GM21723 (cell line): ENCODE data around the gene PNPLA7.
"Not testable (repeated sequence)": the region's sequence is repeated elsewhere in the genome, so short reads cannot be mapped to it uniquely, and the experiment has no call there.

Experiments
- ATAC-seq: cut with Tn5 transposase; IDR thresholded peaks from one replicate; pipeline ENCODE4 v1.9.1; 2021; ENCODE audit warnings: mild to moderate bottlenecking, moderate library complexity; ENCODE audit not compliant: unreplicated experiment

The PNPLA7 gene

DNA sequence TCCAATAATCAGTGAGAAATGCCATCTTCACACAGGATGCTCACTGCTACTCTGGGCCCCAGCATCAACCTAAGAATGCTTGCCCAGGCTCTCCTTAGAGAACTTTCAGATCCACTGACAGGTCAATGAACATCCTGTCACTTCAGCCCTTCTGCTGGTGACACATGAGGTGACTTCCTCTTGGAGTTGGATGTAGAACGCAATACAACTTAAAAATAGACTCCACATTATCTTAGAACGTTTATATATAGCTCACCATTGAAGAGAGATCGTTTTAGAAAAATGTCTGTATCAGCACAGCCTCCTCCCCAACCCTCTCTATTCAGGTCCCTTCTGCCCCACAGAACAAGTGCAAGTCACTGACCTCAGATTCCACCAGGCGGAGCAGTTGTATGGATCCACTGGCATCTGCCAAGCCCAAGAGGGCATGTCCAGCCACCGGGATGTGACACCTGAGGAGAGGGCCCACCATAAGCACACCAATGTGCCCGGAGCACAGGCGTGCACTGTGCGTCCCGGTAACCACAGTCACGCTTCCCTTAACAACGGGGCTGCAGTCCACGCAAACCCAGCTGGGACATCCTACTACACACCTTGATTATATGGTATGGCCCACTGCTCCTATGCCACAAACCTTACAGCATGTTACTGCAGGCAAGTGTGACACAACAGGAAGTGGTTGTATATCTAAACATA lies 25.7 kb upstream of the PNPLA7 start:
- no peak for ATAC-seq

DNA sequence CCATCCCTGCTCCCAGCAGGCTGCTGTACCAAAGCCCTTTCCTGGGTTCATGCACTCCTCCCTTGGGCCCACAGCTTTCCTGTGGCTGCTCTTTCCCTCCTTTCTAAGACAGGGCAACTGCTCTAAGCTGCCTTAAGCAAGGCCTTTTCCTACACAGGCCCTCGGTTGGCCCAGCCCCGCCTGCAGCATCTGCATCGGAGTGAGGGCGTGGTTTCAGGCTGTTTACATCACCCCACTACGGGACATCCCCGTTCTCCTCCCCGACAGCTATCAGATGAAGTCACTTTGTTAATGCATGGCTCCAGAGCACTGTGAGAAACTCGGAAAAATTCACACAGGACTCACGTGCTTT lies 25.1 kb upstream of the PNPLA7 start:
- ATAC-seq = no peak

DNA sequence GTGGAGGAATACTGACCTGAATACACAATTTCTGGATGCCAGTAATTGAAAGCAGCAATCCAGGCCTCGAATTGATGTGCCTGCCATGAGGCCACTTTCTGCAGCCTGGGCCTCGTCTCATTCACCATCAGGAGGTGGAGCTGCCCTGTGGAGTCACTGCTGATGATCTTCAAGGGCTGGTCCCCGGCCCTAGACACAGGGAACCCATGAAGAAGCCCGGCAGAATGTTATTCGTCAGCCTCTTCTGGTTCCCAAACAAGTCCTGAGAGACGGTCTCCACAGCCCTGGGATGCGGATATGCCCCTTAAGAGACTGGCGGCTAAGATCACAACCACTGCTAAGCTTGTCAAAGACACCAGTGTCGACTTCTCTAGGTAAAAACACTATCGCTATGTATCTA lies 24.0 kb upstream of the PNPLA7 start:
- ATAC-seq = no peak

DNA sequence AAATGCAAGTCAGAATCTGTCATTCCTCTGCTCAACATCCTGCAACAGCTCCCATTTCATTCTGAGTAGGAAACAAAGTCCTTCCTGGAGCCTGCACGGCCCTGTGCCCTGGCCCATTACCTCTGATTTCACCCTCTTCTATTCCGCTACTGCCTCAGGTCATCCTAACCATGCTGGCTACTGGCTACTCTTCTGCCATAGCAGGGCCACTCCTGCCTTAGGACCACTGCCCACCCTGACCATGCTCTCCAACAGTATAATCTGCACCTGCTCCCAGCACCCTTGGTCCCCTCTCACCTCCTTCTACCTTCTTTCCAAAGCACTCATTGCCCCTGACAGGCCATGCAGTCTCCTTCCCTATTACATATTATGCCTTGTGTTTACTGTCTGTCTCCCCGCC lies 20.4 kb upstream of the PNPLA7 start:
- ATAC-seq = no peak

DNA sequence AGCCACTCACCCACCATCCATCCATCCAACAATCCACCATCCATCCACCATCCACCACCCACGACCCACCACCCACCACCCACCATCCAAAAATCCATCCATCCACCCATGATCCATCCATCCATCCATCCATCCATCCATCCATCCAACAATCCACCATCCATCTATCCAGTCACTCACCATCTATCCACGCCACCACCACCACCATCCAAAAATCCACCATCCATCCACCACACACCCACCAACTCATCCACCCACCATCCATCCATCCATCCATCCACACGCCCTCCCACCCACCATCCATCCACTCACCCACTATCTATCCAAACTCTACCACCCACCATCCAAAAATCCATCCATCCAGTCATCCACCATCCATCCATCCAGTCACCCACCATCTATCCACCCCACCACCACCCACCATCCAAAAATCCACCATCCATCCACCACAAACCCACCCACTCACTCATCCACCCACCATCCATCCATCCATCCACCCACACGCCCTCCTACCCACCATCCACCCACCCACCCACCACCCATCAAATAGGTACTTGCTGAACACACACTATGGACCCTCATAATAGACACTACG lies 19.5 kb upstream of the PNPLA7 start:
- ATAC-seq = no peak

DNA sequence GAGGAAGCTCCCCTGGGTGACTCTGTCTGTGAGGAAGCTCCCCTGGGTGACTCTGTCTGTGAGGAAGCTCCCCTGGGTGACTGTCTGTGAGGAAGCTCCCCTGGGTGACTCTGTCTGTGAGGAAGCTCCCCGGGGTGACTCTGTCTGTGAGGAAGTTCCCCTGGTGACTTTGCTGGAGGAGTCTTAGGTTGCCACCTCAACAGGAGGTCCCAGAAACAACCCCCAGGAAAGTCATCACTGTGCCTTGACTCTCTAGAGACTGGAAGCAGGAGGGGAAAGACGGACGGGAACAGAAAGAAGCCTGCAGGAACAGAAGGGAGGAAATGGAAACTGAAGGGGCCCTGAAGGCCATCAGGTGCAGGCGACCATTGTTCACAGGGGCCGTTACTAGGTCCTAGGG lies 18.2 kb upstream of the PNPLA7 start:
- ATAC-seq = not testable (repeated sequence)

DNA sequence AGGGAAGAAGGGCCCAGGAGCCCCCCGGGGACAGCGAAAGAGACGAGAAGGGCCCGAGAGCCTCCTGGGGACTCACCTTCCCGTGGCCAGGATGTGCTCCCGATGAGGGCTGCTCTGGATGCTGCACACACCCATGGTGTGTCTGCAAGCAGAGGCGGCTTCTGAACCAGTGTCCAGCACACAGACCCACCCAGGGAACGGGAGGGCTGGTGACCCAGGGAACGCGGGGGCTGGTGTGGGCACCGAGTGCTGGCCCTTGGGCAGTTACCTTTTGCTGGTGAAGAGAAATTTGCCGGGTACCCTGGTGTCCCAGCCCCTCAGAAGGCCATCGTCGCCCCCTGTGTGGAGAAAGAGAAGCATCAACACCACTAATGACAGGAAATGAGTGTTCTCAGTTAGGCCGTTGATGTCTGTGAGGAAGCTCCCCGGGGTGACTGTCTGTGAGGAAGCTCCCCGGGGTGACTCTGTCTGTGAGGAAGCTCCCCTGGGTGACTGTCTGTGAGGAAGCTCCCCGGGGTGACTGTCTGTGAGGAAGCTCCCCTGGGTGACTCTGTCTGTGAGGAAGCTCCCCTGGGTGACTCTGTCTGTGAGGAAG lies 14.7 kb upstream of the PNPLA7 start:
- ATAC-seq = no peak

DNA sequence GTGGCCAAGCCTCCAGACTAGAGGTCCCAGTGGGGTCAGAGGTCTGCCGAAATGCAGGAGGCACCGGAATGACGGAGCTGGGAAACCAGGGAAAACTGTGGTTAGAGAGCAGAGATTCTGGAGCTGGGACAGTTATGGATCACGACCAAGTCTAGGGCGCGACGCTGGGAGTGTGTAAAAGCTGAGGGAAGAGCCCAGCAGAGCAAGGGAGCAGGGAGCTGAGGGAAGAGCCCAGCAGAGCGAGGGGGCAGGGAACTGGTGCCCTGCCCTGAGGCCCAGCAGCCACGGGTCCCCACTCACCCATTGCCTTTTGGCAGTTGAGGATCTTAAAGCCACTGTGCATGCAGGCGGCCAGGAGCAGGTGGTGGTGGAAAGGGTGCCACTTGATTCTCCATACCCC lies 13.9 kb upstream of the PNPLA7 start:
- no peak for ATAC-seq

DNA sequence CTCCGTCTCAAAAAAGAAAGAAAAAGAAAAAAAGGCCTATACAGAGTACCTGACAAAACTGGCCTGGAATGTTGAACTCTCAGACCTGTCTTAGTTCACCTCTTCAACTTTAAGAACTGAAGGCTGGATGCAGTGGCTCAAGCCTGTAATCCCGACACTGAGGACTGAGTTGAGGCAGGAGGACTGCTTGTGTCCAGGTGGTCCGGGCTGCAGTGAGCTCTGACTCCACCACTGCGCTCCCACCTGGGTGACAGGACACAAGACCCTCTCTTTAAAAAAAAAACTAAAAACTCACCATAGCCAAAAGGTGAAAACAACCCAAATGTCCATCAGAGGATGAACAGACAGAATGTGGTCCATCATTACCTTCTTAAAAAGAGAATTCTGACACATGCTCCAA lies 7.9 kb upstream of the PNPLA7 start:
- ATAC-seq = no peak

DNA sequence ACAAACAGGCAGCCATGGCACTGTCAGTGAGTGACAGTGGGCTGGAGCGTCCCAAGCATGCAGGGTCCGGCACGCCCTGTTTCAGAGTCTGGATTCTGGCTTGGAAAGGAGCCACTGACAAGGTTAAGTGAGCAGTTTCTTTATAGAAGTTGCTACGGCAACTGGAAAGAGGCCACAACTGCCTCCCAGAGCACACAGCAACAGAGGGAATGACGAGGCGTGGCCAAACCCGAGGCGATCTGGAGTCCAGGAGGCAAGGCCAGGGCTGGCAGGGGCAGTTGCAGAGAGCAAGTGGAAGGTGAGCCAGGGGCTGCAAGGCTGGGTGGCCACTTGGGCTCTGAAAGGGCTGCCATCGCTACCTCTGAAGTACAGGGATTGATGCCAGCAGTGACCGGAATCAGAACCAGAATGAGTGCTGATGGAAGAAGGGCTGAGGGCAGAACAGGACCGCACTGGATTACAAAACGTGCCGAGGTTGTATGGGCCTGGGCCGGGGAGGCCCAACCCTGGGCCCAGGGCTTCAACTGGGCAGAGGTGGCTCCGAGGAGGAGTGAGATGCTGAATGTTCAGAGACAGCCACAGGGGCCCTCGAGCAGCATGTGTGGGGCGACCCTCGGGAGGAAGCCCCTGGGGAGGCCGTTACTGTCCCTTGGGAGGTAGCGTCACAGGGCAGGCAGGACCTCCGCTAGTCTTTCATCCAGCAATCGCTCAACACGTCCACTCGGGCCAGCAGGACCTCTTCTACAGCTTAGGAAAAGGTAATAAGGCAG lies 6.1 kb upstream of the PNPLA7 start:
- no peak for ATAC-seq

DNA sequence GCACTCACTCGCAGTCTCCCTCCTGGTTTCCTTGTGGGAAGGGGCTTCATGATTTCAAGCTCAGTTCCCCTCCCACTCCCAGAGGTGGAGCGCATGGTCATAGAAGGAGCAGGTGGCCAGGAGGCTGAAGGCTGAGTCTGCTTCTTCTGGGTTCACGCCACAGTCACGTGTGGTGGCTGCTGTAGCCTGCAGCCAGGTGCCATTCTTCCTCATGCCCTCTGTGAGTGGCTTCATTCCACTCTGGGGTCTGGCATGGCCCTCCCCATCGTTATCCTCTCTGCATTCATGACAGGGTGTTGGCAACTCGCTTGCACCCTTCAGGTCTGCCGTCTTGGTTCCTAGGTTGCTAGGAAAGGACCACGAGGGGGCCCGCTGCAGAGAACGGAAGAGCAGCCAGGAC lies 5.0 kb upstream of the PNPLA7 start:
- ATAC-seq = no peak

DNA sequence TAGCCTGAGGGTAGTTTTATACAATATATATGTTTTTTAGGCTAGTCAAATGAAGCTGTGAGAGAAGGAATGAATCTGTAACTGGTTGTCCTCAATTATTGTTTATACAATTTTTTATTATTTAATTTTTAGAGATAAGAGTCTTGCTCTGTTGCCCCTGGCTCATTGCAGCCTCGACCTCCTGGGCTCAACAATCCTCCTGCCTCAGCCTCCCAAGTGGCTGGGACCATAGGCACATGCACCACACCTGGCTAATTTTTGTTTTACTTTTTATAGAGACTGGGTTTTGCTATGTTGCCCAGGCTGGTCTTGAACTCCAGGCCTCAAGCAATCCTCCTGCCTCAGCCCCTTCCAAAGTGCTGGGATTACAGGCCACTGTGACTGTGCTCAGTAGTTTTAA lies 4.1 kb upstream of the PNPLA7 start:
- ATAC-seq = no peak

DNA sequence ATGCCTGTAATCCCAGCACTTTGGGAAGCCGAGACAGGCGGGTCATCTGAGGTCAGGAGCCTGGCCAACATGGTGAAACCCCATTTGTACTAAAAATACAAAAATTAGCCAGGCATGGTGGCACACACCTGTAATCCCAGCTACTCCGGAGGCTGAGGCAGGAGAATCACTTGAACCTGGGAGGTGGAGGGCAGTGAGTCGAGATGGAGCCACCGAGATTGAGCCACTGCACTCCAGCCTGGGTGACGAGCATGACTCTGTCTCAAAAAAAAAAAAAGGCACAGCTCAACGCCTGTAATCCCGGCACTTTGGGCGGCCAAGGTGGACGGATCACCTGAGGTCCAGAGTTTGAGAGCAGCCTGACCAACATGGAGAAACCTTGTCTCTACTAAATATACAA lies 3.5 kb upstream of the PNPLA7 start:
- not testable (repeated sequence) for ATAC-seq

DNA sequence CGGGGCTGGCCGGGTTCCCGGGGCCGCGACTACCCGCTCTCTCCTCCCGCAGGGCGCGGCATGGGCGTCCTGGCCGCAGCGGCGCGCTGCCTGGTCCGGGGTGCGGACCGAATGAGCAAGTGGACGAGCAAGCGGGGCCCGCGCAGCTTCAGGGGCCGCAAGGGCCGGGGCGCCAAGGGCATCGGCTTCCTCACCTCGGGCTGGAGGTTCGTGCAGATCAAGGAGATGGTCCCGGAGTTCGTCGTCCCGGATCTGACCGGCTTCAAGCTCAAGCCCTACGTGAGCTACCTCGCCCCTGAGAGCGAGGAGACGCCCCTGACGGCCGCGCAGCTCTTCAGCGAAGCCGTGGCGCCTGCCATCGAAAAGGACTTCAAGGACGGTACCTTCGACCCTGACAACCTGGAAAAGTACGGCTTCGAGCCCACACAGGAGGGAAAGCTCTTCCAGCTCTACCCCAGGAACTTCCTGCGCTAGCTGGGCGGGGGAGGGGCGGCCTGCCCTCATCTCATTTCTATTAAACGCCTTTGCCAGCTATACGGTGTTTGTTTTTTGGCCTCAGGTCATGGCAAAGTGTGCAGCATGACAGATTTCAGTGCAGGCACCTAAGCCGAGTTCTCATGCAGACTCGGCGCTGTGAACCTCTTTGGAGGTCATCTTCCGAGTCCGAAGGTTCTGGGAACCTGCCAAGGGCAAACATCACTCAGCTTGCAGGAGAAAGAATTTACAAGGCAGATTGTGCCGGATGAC lies 2.0 kb upstream of the PNPLA7 start:
- ATAC-seq = peak; percentile 23

DNA sequence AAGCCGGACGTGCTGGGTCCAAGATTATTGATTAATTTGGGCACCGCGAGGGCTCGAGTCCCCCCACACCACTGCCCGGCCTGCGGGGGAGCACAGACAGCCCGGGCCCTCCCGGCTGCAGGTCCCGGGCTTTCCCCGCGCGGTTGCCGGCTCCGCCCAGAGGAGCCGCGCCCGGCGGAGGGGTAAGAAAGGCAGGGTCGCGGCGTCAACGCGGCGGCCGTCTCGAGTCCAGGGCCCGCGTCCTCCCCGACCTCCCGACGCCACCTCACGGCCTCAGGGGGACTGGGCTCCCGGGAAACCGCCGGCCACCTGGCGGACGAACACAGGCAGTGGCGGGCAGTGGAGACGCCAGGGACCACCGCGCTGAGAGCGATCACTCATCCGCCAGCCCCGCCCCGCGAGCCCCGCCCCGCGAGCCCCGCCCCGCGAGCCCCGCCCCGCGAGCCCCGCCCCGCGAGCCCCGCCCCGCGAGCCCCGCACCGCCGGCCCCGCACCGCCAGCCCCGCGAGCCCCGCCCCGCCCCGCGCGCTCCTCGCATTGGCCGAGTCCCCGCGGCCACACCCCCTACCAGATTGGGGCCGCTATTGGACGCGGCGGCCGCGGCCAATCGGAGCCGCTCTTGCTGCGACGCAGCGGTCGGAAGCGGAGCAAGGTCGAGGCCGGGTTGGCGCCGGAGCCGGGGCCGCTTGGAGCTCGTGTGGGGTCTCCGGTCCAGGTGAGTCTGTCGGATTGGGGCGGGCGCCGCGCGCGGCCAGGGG lies 1.2 kb upstream of the PNPLA7 start, which contains the start of gene MRPL41:
Gene MRPL41, plus strand, starts transcription at position 616 of the 758 bp plus-strand sequence. CDS start 203 bp downstream, outside the sequence.
- ATAC-seq = peak; percentile 75

DNA sequence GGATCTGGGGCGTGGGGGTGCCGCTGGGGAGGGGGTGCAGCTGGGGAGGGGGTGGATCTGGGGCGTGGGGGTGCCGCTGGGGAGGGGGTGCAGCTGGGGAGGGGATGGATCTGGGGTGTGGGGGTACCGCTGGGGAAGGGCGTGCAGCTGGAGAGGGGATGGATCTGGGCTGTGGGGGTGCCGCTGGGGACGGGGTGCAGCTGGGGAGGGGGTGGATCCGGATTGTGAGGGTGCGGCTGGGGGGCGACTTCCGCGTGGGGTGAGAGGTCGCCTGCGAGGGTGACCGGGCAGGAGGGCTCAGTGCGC lies 709 bp upstream of the PNPLA7 start:
- not testable (repeated sequence) for ATAC-seq

DNA sequence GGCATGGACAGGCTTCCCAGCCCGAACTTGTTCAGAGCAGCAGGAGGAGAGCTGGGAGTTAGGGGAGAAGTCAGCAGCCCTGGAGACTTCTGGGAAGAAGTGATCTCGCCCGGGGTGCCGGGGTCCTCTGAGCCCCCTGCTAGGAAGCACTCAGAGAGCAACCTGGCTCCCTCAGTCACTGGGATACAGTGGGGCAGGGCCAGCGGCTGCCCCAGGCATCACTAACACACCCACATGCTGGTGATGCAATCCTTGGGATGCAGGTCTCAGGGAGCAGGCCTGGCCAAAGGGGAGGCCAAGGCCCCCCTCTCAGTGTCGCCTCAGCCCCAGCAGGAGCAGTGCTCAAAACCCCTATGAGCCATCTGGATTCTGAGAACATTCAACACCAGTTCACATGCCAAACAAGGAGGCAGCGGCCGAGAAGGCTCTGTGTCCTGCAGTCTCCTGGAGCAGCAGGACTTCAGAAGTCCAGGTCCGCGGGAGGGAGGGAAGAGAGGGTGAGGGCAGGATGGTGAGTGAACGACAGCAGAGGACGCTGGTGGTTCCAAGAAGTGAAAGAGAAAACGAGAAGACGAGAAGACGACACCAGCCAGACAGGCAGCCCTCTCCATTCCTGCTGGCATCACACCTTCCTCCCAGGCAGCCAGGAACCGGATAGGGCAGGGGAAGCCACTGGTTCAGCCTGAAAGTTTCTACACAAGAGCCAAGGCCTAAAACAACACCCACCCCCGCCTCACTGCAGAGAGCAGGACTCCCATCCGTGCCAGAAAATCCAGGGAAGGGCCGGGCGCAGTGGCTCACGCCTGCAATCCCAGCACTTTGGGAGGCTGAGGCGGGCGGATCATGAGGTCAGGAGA lies 2.3 kb downstream of the PNPLA7 start:
- no peak for ATAC-seq

DNA sequence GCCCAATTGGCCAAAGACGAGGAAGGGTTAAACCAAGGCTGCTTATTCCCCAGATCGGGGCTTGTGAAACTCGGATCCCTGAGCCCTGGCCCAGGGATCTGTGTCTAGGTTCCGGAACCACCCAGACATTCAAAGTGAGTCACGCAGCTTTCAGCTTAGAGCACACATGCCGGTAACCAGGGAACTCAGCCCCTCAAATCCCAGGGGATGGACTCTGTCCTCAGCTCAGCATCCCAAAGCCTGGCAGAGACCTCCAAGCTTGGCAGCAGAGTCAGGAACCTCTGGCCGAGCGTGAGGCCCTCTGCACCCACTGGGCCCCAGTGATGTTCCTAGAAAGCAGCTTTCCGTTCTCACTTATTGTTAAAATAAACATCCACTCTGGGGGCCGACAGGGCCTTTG lies 5.1 kb downstream of the PNPLA7 start:
- no peak for ATAC-seq

DNA sequence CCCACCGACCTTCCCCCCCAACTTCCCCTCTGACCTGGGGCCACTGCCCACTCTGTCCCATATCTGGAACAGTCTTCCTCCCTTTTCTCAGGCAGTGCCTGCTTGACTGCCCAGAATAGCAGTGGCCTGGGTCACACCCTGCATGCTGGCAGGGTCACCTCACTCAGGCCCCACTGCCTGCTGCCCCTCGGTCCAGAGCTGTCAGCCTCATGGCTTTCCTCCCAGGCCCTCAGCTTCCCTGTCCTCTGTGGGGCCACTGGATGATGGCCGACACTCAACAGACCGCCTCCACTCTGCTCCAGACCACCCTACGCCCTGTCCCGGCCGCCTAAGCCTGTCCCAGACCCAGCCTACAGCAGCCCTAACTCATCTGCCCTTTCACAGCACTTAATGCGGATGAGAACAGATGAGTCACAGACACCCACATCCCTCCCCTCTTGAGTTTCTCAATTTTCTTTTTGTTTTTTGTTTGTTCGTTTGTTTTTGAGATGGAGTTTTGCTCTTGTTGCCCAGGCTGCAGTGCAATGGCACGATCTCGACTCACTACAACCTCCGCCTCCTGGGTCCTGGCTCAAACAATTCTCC lies 5.9 kb downstream of the PNPLA7 start:
- no peak for ATAC-seq
